Prostate gland (tissue), 2 donors: Measurements from ENCODE around the gene SEZ6L2. TPM values are rescaled to one million over a fixed set of nuclear protein-coding genes. Genes with fewer than 3 reads are reported as not detected.

ENCODE experiments used
- DNase-seq: peaks from one replicate; pipeline ENCODE4 v3.0.0-alpha.2; 2019; ENCODE audit warnings: low spot score
- H3K27ac ChIP-seq, 2 donors: fragments of 200-600 bp; sonication (generic); 2 replicates each; pipeline ENCODE4 v1.5.1; 2017 to 2019
- H3K27me3 ChIP-seq: fragments of 200-600 bp; sonication (generic); replicated peaks from 2 replicates; pipeline ENCODE4 v1.5.1; 2019; ENCODE audit not compliant: insufficient read depth
- H3K36me3 ChIP-seq, 2 donors: fragments of 200-600 bp; sonication (generic); 1 replicate in 1 of 2; 2 replicates in 1 of 2; pipeline versions ENCODE4 v1.5.1 to v1.8.1; 2017 to 2019
- H3K4me1 ChIP-seq: fragments of 200-600 bp; sonication (generic); replicated peaks from 2 replicates; pipeline ENCODE4 v1.5.1; 2019
- H3K4me3 ChIP-seq, 2 donors: fragments of 200-600 bp; sonication (generic); 2 replicates each; pipeline ENCODE4 v1.5.1; 2017 to 2019
- H3K9me3 ChIP-seq: fragments of 200-600 bp; sonication (generic); 2 replicates; pipeline ENCODE4 v1.5.1; 2017
- CTCF ChIP-seq, 4 experiments: fragments of 200-600 bp in 2 of 4; fragments of 450-650 bp in 2 of 4; sonication (generic) in 2 of 4; IDR thresholded peaks; 1 replicate in 3 of 4; 2 replicates in 1 of 4; pipeline ENCODE4 v1.5.1; 2016 to 2019; ENCODE audit warnings: antibody characterized with exemption in 4 of 4, mild to moderate bottlenecking in 2 of 4, moderate library complexity in 2 of 4
- POLR2A ChIP-seq: fragments of 450-650 bp; IDR thresholded peaks from one replicate; pipeline ENCODE4 v1.6.1; 2016; ENCODE audit warnings: antibody characterized with exemption, mild to moderate bottlenecking
- POLR2AphosphoS5 ChIP-seq: sonication (generic); formaldehyde crosslinking; IDR thresholded peaks from one replicate; pipeline ENCODE4 v1.6.1; 2017; ENCODE audit warnings: antibody characterized with exemption
- WGBS: methylation state at CpG from one replicate; pipeline ENCODE4 v1.1.5; 2018; 5-methylcytosine and 5-hydroxymethylcytosine counted together
- intact Hi-C: fragments of 100-400 bp; cut with DNase I; formaldehyde crosslinking; loops from one replicate; pipeline ENCODE4 v1.14.2; 2022
- total RNA-seq, 2 donors: library from RNA; depleted of rRNA; stranded (reverse); fragments of >200 nt; gene quantifications; one replicate each; pipeline ENCODE4 v1.1.0, GENCODE V29; 2016

The SEZ6L2 gene
- total RNA-seq, 2 donors from 2014 or later, result 60.7 to 62.9 TPM

GRCh38 chr16:29864205-29864604 lies 35.1 kb downstream of the SEZ6L2 start:
- Histone ChIP-seq H3K36me3 (no peaks in the 10 kb centered on the region), H3K4me3 (no peak overlapping the region), H3K9me3 (no peaks in the 10 kb centered on the region), H3K27me3 (no peaks in the 10 kb centered on the region), H3K4me1 (peaks cover 5% of the 10 kb centered on the region), H3K27ac (no peak overlapping the region)
- no peak for DNase-seq
- TF ChIP-seq POLR2AphosphoS5 (no peak), POLR2A (no peak), CTCF (IDR thresholded peaks at IDR 0.05) (no peak)
- WGBS, result 81% methylated on average over 9 of the region's 9 CpGs
- intact Hi-C loops, result loop anchor here (5.0 kb wide), 2 partner anchors 47 to 138 kb away; partner anchors contain the start of gene PAGR1

GRCh38 chr16:29863669-29863984 lies 35.7 kb downstream of the SEZ6L2 start:
- intact Hi-C loops, result loop anchor here (5.0 kb wide), 2 partner anchors 46 to 139 kb away; partner anchors contain the start of gene PAGR1
- H3K36me3 ChIP-seq, result no peaks in the 10 kb centered on the region
- WGBS, result 30% methylated on average over 16 of the region's 16 CpGs
- TF ChIP-seq POLR2AphosphoS5 (no peak), CTCF (IDR thresholded peaks at IDR 0.05) (no peak), POLR2A (no peak)
- H3K4me1 ChIP-seq, result peaks cover 9% of the 10 kb centered on the region
- no peaks in the 10 kb centered on the region for H3K27me3 ChIP-seq
- peak overlapping the region in 1 of 2 donors; percentile 99 for H3K4me3 ChIP-seq
- DNase-seq, result no peak
- H3K9me3 ChIP-seq, result no peaks in the 10 kb centered on the region
- peak overlapping the region in 1 of 2 donors; percentile 96 for H3K27ac ChIP-seq

- DNase-seq, result peak; percentile 94
- TF ChIP-seq POLR2AphosphoS5 (peak; percentile 95), POLR2A (peak; percentile 30), CTCF (IDR thresholded peaks at IDR 0.05) (peak in 3 of 4 experiments; percentile 39 to 79 (median 79))
- intact Hi-C loops, result loop anchor here (5.0 kb wide), 2 partner anchors 46 to 139 kb away; partner anchors contain the start of gene PAGR1
- WGBS, result under 1% methylated on average over 57 of the region's 57 CpGs
- Histone ChIP-seq H3K27me3 (no peaks in the 10 kb centered on the region), H3K4me3 (peak within 1 kb of the TSS; percentile 92 to 99), H3K36me3 (no peaks in the 10 kb centered on the region), H3K9me3 (no peaks in the 10 kb centered on the region), H3K4me1 (peaks cover 10% of the 10 kb centered on the region), H3K27ac (peak within 1 kb of the TSS; percentile 81 to 96)
These were observed 36.3 kb downstream of the SEZ6L2 start, which contains the start of gene CDIPT for GRCh38 chr16:29862884-29863668. TSS of gene CDIPT (minus strand) at chr16:29863226. CDS start at chr16:29862857, 369 bp downstream.

GRCh38 chr16:29862383-29862883 lies 36.9 kb downstream of the SEZ6L2 start:
- peaks cover 10% of the 10 kb centered on the region for H3K4me1 ChIP-seq
- H3K27ac ChIP-seq, result peak overlapping the region; percentile 81 to 96
- H3K9me3 ChIP-seq, result no peaks in the 10 kb centered on the region
- no peaks in the 10 kb centered on the region for H3K27me3 ChIP-seq
- intact Hi-C loops, result loop anchor here (5.0 kb wide), 2 partner anchors 45 to 140 kb away; partner anchors contain the start of gene PAGR1
- no peaks in the 10 kb centered on the region for H3K36me3 ChIP-seq
- peak; percentile 39 for DNase-seq
- H3K4me3 ChIP-seq, result peak overlapping the region; percentile 92 to 99
- TF ChIP-seq CTCF (IDR thresholded peaks at IDR 0.05) (peak in 2 of 4 experiments; percentile 19 to 25), POLR2A (no peak)
- 2% methylated on average over 27 of the region's 27 CpGs for whole genome bisulfite sequencing
